NCI-H748 (cell line): ENCODE results near the gene PIK3IP1.
"Not testable (repeated sequence)": the region's sequence is repeated elsewhere in the genome, so short reads cannot be mapped to it uniquely, and the experiment has no call there.

Experiments
- DNase-seq: peaks from one replicate; lab custom pipeline; 2025; ENCODE audit not compliant: unreplicated experiment; lab: John Stamatoyannopoulos, UW

PIK3IP1 gene

GRCh38 chr22:31292236-31292989 is at the start of gene PIK3IP1:
PIK3IP1 (minus strand) TSS chr22:31292488; CDS start chr22:31292344, 144 bp downstream.
- peak; percentile 87 for DNase-seq

GRCh38 chr22:31341386-31342088 is 49.2 kb upstream of the PIK3IP1 start:
- no peak for DNase-seq

- DNase-seq = no peak
Observed at GRCh38 chr22:31340765-31341247, 48.5 kb upstream of the PIK3IP1 start.

DNA sequence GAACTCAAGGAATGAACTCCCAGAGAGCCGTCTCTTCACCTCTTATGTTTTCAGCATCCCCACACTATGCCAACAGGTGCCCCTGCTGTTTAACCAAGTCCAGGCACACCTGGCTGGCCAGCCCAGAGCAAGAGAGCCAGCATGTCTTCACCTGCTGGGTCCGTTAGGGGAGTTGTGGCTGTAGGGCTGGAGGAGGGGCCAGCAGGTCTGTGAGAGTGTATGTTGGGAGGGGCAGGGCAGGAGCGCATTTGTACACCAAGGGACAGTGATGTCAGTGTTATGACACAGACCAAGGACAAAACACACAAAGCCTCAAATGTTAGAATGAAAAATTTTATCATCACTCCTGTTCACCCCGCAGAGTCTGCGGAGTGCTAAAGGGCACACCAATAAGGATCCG is 48.1 kb upstream of the PIK3IP1 start:
- DNase-seq = no peak

DNA sequence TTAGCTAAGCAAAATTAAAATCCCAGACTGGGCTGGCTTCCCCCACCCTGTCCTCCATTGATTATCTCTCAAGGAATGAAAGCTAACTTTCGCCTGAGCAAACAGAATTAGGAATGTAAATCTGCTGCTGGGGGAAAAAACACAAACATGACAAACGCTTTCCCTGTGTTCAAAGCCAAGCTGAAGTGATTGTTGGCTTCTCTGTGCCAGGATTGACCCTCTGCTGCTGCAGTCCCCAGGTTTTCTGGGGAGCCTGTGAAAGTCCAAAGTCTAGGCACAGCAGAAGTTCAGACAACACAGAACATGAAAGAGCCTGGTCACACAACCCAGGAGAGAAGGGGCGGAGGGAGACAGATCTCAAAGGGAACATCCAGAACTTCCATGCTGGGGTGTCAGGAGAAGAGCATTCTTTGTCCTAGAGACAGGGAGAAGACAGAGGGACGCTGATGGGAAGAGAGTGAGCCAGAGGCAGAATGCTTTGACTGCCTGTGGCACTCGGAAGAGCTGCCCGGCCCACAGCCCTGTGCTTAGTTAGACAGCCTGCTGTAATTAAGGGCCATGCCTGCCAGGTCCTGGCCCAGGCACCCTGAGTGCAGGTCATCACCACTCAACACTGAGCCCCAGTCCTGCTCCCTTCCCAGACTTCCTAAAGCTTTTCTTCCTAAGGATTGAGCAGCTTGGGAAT is 47.0 kb upstream of the PIK3IP1 start:
- no peak for DNase-seq

DNA sequence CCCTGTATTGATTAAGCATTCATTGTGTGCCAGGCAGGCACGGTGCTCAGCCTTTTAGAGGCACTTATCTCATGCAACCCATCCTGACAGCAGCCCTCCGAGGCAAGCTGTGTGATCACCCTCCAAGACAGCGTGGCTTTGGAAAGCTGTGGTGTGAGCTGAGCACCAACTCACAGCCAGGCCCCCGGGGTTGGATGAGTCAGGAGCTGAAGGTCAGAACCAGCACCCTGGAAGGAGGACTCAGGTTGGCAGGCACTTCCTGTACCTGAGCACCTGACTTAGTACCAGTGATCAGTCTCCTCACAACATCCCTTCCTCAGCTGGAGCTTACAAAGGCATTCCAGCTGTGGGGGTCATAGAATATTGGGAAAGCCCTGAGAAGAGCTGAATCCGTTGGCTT is 44.9 kb upstream of the PIK3IP1 start:
- DNase-seq = no peak

DNA sequence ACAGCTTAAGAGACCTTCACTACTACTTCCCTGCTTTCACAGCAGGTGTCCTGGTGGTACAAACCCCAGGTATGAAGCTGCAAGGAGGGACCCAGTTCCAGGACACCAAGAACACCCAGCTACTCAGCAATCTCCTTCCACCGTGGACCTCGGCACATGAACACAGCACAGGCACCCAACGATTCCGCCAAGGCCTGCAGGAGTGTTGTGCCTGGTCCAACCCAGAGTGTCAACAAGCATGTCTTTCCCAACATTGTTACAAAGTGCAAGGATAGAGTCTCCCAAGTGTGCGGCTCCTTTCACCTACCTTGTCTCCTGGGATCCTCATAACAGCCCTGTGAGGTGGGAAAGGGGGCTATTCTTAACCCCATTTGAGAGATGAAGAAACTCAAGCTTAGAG is 42.0 kb upstream of the PIK3IP1 start:
- no peak for DNase-seq

GRCh38 chr22:31333641-31334040 is 41.4 kb upstream of the PIK3IP1 start:
- no peak for DNase-seq

DNA sequence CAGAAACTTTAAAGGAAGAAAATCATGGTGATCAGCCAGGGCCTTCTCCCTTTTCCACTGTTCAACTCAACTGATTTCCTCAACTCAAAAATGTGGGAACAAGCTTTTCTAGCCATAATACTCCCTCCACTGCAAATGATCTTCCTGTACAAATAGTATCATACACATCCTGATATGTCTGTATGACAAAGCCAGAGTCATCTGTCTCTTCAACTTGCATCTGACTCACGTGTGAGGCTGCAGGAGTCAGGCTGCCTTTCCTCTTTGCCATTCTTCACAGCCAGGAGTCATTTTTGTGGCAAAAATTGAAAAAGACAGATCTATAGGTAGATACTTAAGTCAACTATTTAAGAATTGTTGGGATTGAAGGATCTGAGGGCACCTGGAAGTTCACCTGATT is 40.6 kb upstream of the PIK3IP1 start:
- DNase-seq = no peak

DNA sequence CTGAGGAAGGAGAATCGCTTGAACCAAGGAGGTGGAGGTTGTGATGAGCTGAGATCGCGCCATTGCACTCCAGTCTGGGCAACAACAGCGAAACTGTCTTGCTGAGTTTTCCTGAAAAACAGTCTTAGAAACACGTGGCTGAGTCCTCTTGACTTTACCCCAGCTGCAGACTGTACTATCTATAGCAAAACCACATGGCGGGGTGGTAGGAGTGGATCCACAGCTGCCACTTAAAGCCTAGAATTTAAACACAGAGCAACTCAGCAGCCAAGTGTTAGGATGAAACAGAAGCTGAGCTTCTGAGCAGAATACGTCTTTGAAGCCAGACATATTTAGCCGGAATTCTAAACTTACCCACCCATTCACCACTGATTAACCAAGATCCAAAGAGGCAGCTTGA is 39.7 kb upstream of the PIK3IP1 start:
- no peak for DNase-seq

DNA sequence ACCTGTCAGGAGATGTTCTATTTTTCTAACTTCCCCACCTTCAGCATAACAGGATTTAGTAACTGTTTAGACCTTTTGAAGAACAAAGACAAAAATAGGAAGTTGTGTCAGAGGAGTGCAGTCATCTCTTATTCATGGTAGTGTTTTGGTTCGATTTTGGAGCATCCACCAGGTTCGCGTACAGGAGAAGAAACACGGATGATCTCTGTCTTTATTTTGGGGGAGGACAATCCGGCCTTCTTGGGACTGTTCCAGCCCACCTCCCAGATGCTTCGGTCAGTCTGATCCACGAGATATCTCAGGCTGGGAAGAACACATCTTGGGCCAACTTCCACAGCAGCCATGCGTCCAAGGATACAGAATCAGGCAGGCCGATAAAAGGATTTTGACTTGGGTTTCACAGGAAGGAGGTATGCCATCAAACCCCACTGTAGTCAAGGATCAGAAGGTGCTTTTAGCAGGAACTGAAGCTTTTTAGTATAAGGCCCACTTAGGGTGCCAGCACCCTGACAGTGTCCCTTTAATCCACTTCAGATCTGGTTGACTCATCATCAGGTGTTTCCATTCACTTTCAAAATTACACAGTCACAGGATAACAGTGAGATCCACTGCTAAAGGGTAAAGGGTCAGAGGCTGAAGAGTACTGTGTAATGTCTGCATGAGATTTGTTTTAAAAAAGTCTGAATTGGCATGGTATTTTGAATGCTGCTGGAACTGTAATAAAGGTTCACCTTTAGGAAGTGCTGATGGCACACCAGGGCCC is 37.3 kb upstream of the PIK3IP1 start:
- no peak for DNase-seq

- DNase-seq = no peak
Observed at GRCh38 chr22:31329029-31329428, 36.7 kb upstream of the PIK3IP1 start.

DNA sequence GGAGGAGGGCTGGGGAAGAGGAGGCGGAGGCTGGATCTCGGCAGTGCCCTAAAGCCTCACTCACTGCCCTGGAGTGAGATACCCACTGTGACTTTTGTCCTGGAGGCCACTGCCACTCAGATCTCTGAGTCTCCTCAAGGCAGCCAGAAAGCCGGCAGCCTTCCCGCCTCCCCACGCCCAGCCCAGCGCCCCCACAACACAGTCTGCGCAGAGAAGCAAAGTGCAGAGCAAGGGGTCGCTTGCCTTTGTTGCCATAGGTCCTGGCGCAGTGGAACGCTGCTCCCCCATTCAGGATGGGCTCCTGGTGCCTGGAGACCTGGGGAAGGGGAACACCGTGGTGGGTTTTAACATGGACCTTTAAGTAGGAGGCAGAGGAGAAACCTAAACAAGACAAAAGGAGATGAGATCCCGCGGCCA is 36.3 kb upstream of the PIK3IP1 start:
- DNase-seq = no peak

DNA sequence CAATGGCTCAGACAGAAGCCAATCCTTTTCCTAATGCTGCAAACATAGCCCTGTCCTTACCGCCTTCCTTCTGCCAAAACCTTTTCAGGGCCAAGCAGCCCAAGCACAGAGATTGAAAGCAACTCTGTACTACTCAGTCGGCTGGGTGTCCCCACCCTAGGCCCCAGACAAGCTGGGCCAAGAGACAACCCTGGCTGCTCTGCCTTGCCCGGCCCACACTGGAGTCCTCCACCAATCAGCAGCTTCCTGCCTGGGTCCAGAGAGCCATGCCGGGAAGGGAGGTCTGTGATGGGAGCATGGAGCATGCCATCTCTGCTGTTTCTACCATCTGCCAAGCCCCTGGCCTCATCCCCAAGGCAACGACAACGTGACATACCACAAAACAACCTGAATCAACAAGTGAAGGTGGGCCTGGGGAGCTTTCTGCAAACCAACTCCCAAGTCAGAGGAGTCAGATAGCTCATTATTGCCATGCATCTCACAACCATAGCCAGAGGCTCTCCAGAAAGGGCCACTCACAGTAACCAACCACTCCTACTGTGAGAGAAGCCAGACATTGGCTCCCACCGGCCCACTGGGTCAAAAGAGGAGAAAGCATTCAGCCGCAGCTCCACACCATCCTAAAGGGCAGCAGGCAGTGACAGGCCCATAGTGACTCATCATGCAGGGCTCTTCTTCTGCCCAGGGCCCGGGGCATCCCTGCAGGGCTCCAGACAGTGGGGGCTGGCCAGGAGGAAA is 35.7 kb upstream of the PIK3IP1 start:
- no peak for DNase-seq

GRCh38 chr22:31326877-31327276 is 34.6 kb upstream of the PIK3IP1 start:
- DNase-seq = no peak

- DNase-seq = no peak
Observed at GRCh38 chr22:31323578-31324550, 31.6 kb upstream of the PIK3IP1 start.

DNA sequence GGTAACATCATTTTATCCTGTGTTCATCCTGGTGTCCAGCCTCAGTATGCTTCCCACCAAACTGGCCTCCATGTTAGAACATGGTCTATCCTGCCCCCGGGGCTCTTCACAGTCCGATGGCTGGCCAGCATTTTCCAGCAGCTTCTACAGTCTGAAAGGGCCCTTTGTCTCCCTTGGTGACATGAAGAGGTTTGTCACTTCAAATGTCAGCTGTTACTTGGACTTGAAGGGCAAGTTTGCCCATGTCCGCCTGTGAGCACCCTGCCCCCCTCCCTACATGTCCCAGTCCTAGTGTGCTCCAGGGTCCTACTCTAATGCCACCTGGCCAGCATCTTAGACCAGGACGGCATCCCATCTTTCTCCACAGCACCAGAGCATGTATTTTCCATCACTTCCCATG is 29.1 kb upstream of the PIK3IP1 start:
- DNase-seq = no peak

- DNase-seq = not testable (repeated sequence)
Observed at GRCh38 chr22:31314220-31314619, 21.9 kb upstream of the PIK3IP1 start.
